DMS153 (cell line): Measurements from ENCODE around the gene BEND5.

ENCODE experiments used
- DNase-seq: peaks from one replicate; lab custom pipeline; 2025; lab: John Stamatoyannopoulos, UW

BEND5 gene

DNA sequence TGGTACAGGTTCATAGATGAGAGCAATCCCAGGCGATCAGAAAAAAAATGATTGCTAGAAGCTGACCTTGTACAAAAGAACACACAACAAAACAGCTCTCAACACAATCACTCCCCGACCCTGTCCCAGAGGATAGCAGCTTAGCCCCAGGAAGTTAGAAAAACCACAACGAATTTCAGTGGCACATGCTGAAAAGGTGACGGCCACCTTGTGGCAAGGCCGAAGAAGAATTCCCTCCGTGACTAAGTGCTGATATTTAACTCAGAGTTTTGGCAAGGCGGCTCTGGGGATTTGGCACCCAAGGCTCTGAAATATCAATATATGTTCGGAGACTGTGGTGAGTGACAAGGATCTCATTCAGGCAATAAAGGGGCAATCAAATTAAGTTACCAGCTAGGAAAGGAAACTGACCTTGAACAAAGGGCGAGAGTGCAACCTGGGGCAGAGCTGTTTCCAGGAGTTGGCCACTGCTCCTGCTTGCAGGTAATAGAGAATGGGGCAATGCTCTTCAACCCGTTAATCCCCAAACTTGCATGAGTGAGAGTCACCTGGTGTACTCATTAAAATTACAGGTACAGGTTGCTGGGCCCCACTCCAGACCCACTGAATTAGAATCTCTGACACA, 96.2 kb downstream of the BEND5 start:
- DNase-seq: no peak

- no peak for DNase-seq
Measured at GRCh38 chr1:48679859-48680258, 96.8 kb downstream of the BEND5 start.

GRCh38 chr1:48678710-48679505, 97.8 kb downstream of the BEND5 start:
- no peak for DNase-seq
